ENCODE results near the gene PUSL1.

GRCh38 chr1:1264026-1264425, 44.4 kb upstream of the PUSL1 start:
- no peak for TF ChIP-seq CTCF (IDR thresholded peaks at IDR 0.05)
- no peak for TF ChIP-seq POLR2A (IDR thresholded peaks at IDR 0.05)

All from lower leg skin (tissue), 3 donors.